HEK293T (cell line): ENCODE measurements around the gene ADAM21.

Experiments
- ARNT ChIP-seq: fragments of 450-650 bp; IDR thresholded peaks from 2 replicates; pipeline ENCODE4 v1.6.1; 2017; ENCODE audit warnings: mild to moderate bottlenecking
- ELF4 ChIP-seq: fragments of 450-650 bp; IDR thresholded peaks from 2 replicates; pipeline ENCODE4 v1.6.1; 2017; ENCODE audit warnings: antibody characterized with exemption
- FOXA1 ChIP-seq: fragments of 450-650 bp; IDR thresholded peaks from 2 replicates; pipeline ENCODE4 v1.6.1; 2016; ENCODE audit warnings: mild to moderate bottlenecking
- FOXK2 ChIP-seq: fragments of 450-650 bp; IDR thresholded peaks from 2 replicates; pipeline ENCODE4 v1.6.1; 2016; ENCODE audit warnings: mild to moderate bottlenecking
- FOXM1 ChIP-seq: fragments of 450-650 bp; IDR thresholded peaks from 2 replicates; pipeline ENCODE4 v1.6.1; 2017; ENCODE audit warnings: mild to moderate bottlenecking, borderline replicate concordance
- HDGF ChIP-seq: fragments of 450-650 bp; IDR thresholded peaks from 2 replicates; pipeline ENCODE4 v1.6.1; 2017; ENCODE audit warnings: antibody characterized with exemption, borderline replicate concordance
- L3MBTL2 ChIP-seq: fragments of 450-650 bp; conservative IDR thresholded peaks from 2 replicates; pipeline ENCODE4 v1.6.1; 2016; ENCODE audit warnings: mild to moderate bottlenecking
- SP1 ChIP-seq: fragments of 450-650 bp; IDR thresholded peaks from 2 replicates; pipeline ENCODE4 v1.6.1; 2017
- SUZ12 ChIP-seq: fragments of 450-650 bp; IDR thresholded peaks from 2 replicates; pipeline ENCODE4 v1.6.1; 2016; ENCODE audit warnings: mild to moderate bottlenecking
- TARDBP ChIP-seq: fragments of 450-650 bp; IDR thresholded peaks from 2 replicates; pipeline ENCODE4 v1.6.1; 2016

- no peak for TF ChIP-seq ARNT
- no peak for TF ChIP-seq SUZ12
- TF ChIP-seq L3MBTL2: no peak
- no peak for TF ChIP-seq SP1
- TF ChIP-seq HDGF: no peak
- TF ChIP-seq TARDBP: no peak
- no peak for TF ChIP-seq FOXK2
- no peak for TF ChIP-seq FOXA1
- TF ChIP-seq FOXM1: no peak
- no peak for TF ChIP-seq ELF4
Measured at GRCh38 chr14:70425354-70425753, 26.6 kb upstream of the ADAM21 start.
